OCI-LY1 (cell line): ENCODE data around the gene MAP3K4.

Experiments
- EZH2 ChIP-seq: fragments of 200-600 bp; sonication (generic), shearing (Covaris generic); IDR thresholded peaks from 2 replicates; pipeline ENCODE4 v1.8.0; 2017; ENCODE audit warnings: borderline replicate concordance, mixed run types, mild to moderate bottlenecking, antibody characterized with exemption, low read length, moderate library complexity, mixed read lengths
- TF ChIP-seq, protein P1 (sequence below): fragments of 200-600 bp; sonication (generic), shearing (Covaris generic); IDR thresholded peaks from 2 replicates; pipeline ENCODE4 v1.5.1; 2017; ENCODE audit warnings: mild to moderate bottlenecking, antibody characterized with exemption, low read length, moderate library complexity, mixed read lengths

DNA sequence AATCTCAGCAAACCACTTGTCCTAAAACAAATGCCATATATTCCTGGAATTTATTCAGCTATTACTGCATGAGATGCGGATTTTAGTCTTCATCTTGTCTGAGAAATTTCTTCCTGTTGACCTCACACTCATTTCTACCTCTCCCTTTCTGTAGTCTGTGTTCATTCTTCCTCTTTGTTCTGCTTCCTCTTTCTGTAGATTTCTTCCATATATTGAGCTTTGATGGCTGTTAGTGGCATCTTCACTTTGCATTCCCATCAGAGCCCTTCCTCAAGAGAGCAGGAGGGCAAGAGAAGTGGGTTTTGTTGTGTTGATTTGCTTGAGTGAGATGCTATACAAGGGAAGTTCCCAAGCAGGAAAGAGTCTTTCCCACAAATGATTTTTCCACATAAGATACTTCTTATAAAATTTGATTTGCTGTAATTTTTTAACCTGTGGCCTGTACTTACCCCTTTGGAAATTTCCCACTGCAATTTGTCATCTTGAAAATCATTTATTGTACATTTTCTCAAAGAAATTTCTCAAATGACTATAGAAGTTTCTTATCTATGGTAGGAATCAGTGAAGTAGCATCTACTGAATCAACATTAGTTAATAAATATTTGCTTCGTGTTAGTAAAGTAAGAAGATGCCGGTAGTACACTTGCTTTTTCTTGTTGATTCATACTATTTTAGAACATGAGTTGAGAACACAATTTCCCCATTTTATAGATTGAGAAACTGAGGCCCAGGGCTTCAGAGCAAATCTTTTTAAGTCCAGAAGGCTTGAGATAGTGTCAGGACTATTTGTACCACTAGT, 43.8 kb downstream of the MAP3K4 start:
- no peak for TF ChIP-seq EZH2
- TF ChIP-seq, protein P1, sequence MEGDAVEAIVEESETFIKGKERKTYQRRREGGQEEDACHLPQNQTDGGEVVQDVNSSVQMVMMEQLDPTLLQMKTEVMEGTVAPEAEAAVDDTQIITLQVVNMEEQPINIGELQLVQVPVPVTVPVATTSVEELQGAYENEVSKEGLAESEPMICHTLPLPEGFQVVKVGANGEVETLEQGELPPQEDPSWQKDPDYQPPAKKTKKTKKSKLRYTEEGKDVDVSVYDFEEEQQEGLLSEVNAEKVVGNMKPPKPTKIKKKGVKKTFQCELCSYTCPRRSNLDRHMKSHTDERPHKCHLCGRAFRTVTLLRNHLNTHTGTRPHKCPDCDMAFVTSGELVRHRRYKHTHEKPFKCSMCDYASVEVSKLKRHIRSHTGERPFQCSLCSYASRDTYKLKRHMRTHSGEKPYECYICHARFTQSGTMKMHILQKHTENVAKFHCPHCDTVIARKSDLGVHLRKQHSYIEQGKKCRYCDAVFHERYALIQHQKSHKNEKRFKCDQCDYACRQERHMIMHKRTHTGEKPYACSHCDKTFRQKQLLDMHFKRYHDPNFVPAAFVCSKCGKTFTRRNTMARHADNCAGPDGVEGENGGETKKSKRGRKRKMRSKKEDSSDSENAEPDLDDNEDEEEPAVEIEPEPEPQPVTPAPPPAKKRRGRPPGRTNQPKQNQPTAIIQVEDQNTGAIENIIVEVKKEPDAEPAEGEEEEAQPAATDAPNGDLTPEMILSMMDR = no peak
